ENCODE results near the gene CPD.

GRCh38 chr17:30363715-30364202 is 15.0 kb upstream of the CPD start:
- TF ChIP-seq STAT5B (CRISPR knock-in tag; IDR thresholded peaks at IDR 0.05) (no peak), RNF2 (IDR thresholded peaks at IDR 0.05) (no peak), ZNF324 (CRISPR knock-in tag; IDR thresholded peaks at IDR 0.05) (no peak), CTCF (IDR thresholded peaks at IDR 0.05 in 2 of 3, conservative IDR thresholded peaks at IDR 0.05 in 1 of 3; ENCODE audit: insufficient read depth in 2 of 3, low read depth in 1 of 3, low read length in 3 of 3) (no peak)
- TF ChIP-seq, protein P1, sequence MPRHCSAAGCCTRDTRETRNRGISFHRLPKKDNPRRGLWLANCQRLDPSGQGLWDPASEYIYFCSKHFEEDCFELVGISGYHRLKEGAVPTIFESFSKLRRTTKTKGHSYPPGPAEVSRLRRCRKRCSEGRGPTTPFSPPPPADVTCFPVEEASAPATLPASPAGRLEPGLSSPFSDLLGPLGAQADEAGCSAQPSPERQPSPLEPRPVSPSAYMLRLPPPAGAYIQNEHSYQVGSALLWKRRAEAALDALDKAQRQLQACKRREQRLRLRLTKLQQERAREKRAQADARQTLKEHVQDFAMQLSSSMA (CRISPR knock-in tag; IDR thresholded peaks at IDR 0.05): no peak
